ENCODE measurements around the gene PIK3C2A. TPM values are rescaled to one million over a fixed set of nuclear protein-coding genes. Genes with fewer than 3 reads are reported as not detected.

PIK3C2A gene
- total and polyA plus RNA-seq, 2 of the 8 experiments (the other 6 are each of a cell fraction or from before 2014, with no cell fraction given): 20.1 to 127 TPM

- POLR2A ChIA-PET (ENCODE audit: partially characterized antibody): interaction anchor here (1.3 kb wide), 1 partner anchor 12 kb away, joined by 4 read pairs; no protein-coding TSS in a partner anchor
- no peak overlapping the region for H3K18ac ChIP-seq (ENCODE audit: extremely low read depth, low read length)
- WGBS, 2 experiments (ENCODE audit: extremely low coverage in 1 of 2, insufficient coverage in 1 of 2, insufficient read length in 1 of 2, insufficient replicate concordance in 2 of 2, low coverage in 1 of 2, low lambda C conversion rate in 2 of 2, missing lambda C conversion rate in 1 of 2): 97% methylated on average over 2 of the region's 2 CpGs; no CpG with 5 or more reads in 1 of the 2 experiments
These were observed 22.8 kb downstream of the PIK3C2A start for GRCh38 chr11:17184882-17185587.

More at GRCh38 chr11:17184882-17185587, 22.8 kb downstream of the PIK3C2A start:
- Histone ChIP-seq H3K23me2 (ENCODE audit: low read depth, low read length) (no peaks in the 10 kb centered on the region), H3K36me3 (ENCODE audit: control insufficient read depth in 2 of 4, insufficient read depth in 4 of 4, low read length in 3 of 4) (peaks cover 0 to 12% (median 0%) of the 10 kb centered on the region in 4 experiments; a peak in 1 of 8 replicates), H3K27me3 (replicated peaks in 1 of 4; ENCODE audit: control insufficient read depth in 3 of 4, extremely low read depth in 1 of 4, insufficient read depth in 3 of 4, low read length in 3 of 4) (no peaks in the 10 kb centered on the region), H2BK20ac (ENCODE audit: low read length) (no peak overlapping the region), H3K79me2 (ENCODE audit: control insufficient read depth in 1 of 2, insufficient read depth in 2 of 2, low read length in 2 of 2) (peaks cover 0 to 92% of the 10 kb centered on the region in 2 experiments; a peak in 2 of 4 replicates), H3K56ac (replicated peaks; ENCODE audit: insufficient read length, low read depth, low read length) (no peak overlapping the region), H3K4me2 (ENCODE audit: insufficient read depth in 1 of 2, low read depth in 2 of 2, low read length in 2 of 2) (no peak overlapping the region), H3K9me3 (ENCODE audit: insufficient read depth in 2 of 2, low read depth in 1 of 2, low read length in 1 of 2) (no peaks in the 10 kb centered on the region), H3K9ac (replicated peaks in 1 of 4; ENCODE audit: extremely low read depth in 1 of 4, low read depth in 3 of 4, low read length in 3 of 4) (no peak overlapping the region), H3K4me3 (ENCODE audit: extremely low read depth in 1 of 4, insufficient read depth in 2 of 4, low read depth in 3 of 4, low read length in 4 of 4) (no peak overlapping the region), H3K4ac (replicated peaks; ENCODE audit: insufficient read length, low read depth, low read length) (no peak overlapping the region), H3K27ac (ENCODE audit: low read depth, low read length) (no peak overlapping the region), H2AFZ (ENCODE audit: low read length) (no peak overlapping the region), H3K14ac (ENCODE audit: insufficient read length) (no peak overlapping the region), H2BK120ac (replicated peaks; ENCODE audit: low read depth, low read length) (no peak overlapping the region), H2BK5ac (ENCODE audit: low read depth, low read length) (no peak overlapping the region), H4K5ac (ENCODE audit: insufficient read length, low read depth, low read length) (no peak overlapping the region), H3K79me1 (ENCODE audit: low read depth, low read length) (peaks cover 8% of the 10 kb centered on the region), H4K91ac (replicated peaks; ENCODE audit: insufficient read length, low read length) (no peak overlapping the region), H3K4me1 (replicated peaks in 1 of 4; ENCODE audit: control insufficient read depth in 3 of 4, insufficient read depth in 4 of 4, low read length in 3 of 4) (peaks cover 0 to 7% (median 4%) of the 10 kb centered on the region in 4 experiments; a peak in 4 of 7 replicates), H3K23ac (ENCODE audit: insufficient read length) (no peak overlapping the region), H4K8ac (ENCODE audit: extremely low read depth, insufficient read depth, low read length) (no peak overlapping the region), H2AK5ac (ENCODE audit: low read depth, low read length) (no peak overlapping the region), H4K20me1 (replicated peaks in 1 of 2; ENCODE audit: control insufficient read depth in 1 of 2, insufficient read depth in 2 of 2, low read length in 2 of 2) (peaks cover 2 to 10% of the 10 kb centered on the region in 2 experiments), H2BK15ac (ENCODE audit: low read length) (no peak overlapping the region), H2BK12ac (ENCODE audit: low read depth, low read length) (no peak overlapping the region)
- no peak for TF ChIP-seq NRF1 (IDR thresholded peaks at IDR 0.05; ENCODE audit: low read depth, low read length)
- no peak for TF ChIP-seq JUND (IDR thresholded peaks at IDR 0.05; ENCODE audit: low read length)
- DNase-seq (ENCODE audit: low read depth in 1 of 2, low spot score in 2 of 2) (no peak), FAIRE-seq (no peak)
- CTCF ChIA-PET (ENCODE audit: partially characterized antibody): interaction anchor here (0.7 to 1.1 kb wide), 3 partner anchors 9 to 1829 kb away, joined by 3 to 4 read pairs (median 3); no protein-coding TSS in a partner anchor

Measured in H1 (cell line).